Measurements from ENCODE around the gene RFC5.

Gene RFC5

GRCh38 chr12:117970334-117970733 is 46.2 kb upstream of the RFC5 start:
- no peak for TF ChIP-seq CTCF (IDR thresholded peaks at IDR 0.05; ENCODE audit: unreplicated experiment in 3 of 3)
- peaks cover 4% of the 10 kb centered on the region for H3K4me1 Mint-ChIP-seq
- H3K27me3 Mint-ChIP-seq (ENCODE audit: low read depth): peaks cover 86% of the 10 kb centered on the region
- peaks cover 12% of the 10 kb centered on the region for H3K36me3 Mint-ChIP-seq (ENCODE audit: low read depth)
- no peak overlapping the region for H3K27ac Mint-ChIP-seq
- H3K4me3 Mint-ChIP-seq: peak overlapping the region; percentile 19 to 52 (median 44)
- H3K9me3 Mint-ChIP-seq: peaks cover 23% of the 10 kb centered on the region

DNA sequence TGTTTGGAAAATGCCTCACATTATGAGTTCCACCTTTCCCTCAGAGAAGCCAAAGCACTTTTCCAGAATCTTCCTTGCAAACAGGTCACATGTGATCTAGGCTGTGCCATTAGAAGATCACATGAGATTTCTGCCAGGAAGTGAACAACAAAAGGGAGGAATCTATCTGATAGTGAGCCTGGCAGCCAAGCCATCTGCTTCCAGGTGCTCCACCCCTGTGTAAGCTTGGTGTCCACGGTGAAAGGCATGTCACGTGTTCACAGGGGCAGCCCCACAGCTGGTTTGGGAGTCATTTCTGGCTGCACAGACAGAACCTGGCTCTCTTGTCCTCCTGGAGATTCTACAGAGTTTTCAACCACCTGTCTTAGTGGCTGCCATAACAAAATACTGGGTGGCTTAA is 44.2 kb upstream of the RFC5 start:
- TF ChIP-seq CTCF (IDR thresholded peaks at IDR 0.05; ENCODE audit: unreplicated experiment in 3 of 3): no peak
- Mint-ChIP-seq H3K9me3 (peaks cover 23% of the 10 kb centered on the region), H3K36me3 (ENCODE audit: low read depth) (peaks cover 12% of the 10 kb centered on the region), H3K27me3 (ENCODE audit: low read depth) (peaks cover 67% of the 10 kb centered on the region), H3K4me1 (peaks cover 4% of the 10 kb centered on the region), H3K4me3 (no peak overlapping the region), H3K27ac (no peak overlapping the region)

DNA sequence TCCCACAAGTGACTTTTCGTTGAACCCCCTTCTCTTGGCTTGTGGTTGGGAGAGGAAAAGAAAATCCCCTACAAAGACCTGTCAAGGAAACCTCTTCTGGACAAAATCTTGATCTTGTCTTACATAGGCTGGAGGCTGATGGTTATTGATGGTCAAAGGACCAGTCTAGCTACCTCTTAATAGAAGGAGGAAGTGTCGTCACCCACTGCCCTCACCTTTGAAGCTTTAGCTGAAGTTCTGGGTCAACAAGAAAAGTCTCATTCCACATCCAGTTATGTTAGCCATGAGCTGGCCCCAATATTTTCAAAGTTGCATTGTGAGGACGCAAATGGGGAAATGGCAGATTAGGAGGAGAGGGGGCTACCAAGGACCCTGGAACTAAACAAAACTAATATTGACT is 41.5 kb upstream of the RFC5 start:
- peaks cover 12% of the 10 kb centered on the region for H3K36me3 Mint-ChIP-seq (ENCODE audit: low read depth)
- H3K27me3 Mint-ChIP-seq (ENCODE audit: low read depth): peaks cover 40% of the 10 kb centered on the region
- H3K9me3 Mint-ChIP-seq: peaks cover 23% of the 10 kb centered on the region
- no peaks in the 10 kb centered on the region for H3K4me1 Mint-ChIP-seq
- H3K27ac Mint-ChIP-seq: no peak overlapping the region
- H3K4me3 Mint-ChIP-seq: no peak overlapping the region
- no peak for TF ChIP-seq CTCF (IDR thresholded peaks at IDR 0.05; ENCODE audit: unreplicated experiment in 3 of 3)

DNA sequence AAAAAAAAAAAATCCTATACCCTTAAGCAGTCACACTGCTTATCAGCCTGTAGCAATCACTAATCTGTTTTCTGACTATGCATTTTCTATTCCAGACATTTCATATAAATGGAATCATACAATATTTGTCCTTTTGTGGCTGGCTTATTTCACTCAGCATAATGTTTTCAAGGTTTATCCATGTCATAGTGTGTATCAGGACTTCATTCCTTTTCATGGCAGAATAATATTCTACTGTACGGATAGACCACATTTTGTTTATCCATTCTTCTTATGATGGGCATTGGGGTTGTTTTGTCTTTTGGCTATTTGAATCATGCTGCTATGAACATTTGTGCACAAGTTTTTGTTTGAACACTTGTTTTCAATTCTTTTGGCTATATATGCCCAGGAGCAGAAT is 39.1 kb upstream of the RFC5 start:
- H3K9me3 Mint-ChIP-seq: peaks cover 8% of the 10 kb centered on the region
- no peak overlapping the region for H3K27ac Mint-ChIP-seq
- H3K4me1 Mint-ChIP-seq: no peaks in the 10 kb centered on the region
- peaks cover 19% of the 10 kb centered on the region for H3K27me3 Mint-ChIP-seq (ENCODE audit: low read depth)
- no peaks in the 10 kb centered on the region for H3K36me3 Mint-ChIP-seq (ENCODE audit: low read depth)
- no peak for TF ChIP-seq CTCF (IDR thresholded peaks at IDR 0.05; ENCODE audit: unreplicated experiment in 3 of 3)
- H3K4me3 Mint-ChIP-seq: no peak overlapping the region

DNA sequence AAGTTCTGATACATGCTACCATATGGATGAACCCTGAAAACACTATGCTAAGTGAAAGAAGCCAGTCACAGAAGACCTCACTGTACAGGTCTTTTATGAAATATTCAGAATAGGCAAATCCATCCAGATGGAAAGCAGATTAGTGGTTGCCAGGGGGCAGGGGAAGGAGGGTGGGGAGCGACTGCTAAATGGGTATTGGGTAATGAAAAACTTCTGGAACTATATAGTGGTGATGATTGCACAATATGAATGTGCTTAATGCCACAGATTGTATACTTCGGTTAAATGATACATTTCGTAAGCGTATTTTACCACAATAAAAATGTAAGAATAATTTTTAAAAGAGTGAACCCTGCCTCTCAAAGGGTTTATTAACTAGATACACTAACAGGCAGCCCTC is 35.9 kb upstream of the RFC5 start:
- no peak overlapping the region for H3K4me3 Mint-ChIP-seq
- H3K4me1 Mint-ChIP-seq: no peaks in the 10 kb centered on the region
- TF ChIP-seq CTCF (IDR thresholded peaks at IDR 0.05; ENCODE audit: unreplicated experiment in 3 of 3): no peak
- H3K36me3 Mint-ChIP-seq (ENCODE audit: low read depth): no peaks in the 10 kb centered on the region
- no peak overlapping the region for H3K27ac Mint-ChIP-seq
- H3K9me3 Mint-ChIP-seq: no peaks in the 10 kb centered on the region
- H3K27me3 Mint-ChIP-seq (ENCODE audit: low read depth): no peaks in the 10 kb centered on the region

DNA sequence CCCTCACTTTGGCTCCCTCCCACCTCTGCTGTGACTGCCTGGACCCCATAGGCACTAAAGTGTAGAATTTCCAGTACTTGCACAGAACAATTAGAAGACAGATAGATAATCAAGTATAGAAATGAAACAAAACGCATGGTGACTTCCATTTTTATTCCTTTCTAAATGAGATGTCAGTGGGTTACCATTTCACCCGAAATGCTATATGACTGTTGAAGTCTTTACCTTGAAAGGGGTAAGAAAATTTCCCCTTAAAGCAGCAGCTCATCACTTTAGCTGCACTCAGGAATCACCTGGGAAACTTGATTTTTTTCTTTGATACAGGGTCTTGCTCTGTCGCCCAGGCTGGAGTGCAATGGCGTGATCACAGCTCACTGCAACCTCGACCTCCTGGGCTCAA is 35.2 kb upstream of the RFC5 start:
- H3K4me1 Mint-ChIP-seq: no peaks in the 10 kb centered on the region
- no peak overlapping the region for H3K4me3 Mint-ChIP-seq
- TF ChIP-seq CTCF (IDR thresholded peaks at IDR 0.05; ENCODE audit: unreplicated experiment in 3 of 3): no peak
- no peaks in the 10 kb centered on the region for H3K36me3 Mint-ChIP-seq (ENCODE audit: low read depth)
- H3K9me3 Mint-ChIP-seq: no peaks in the 10 kb centered on the region
- no peak overlapping the region for H3K27ac Mint-ChIP-seq
- no peaks in the 10 kb centered on the region for H3K27me3 Mint-ChIP-seq (ENCODE audit: low read depth)

Data from nephron (organoid).